GM12878 (cell line): ENCODE results near the gene IFNA4.

Source experiments
- ATF7 ChIP-seq: fragments of 450-650 bp; IDR thresholded peaks from 2 replicates; pipeline ENCODE4 v1.6.1; 2016; ENCODE audit warnings: low read depth, mild to moderate bottlenecking
- GABPA ChIP-seq: IDR thresholded peaks from 2 replicates; pipeline ENCODE4 v1.6.1; 2014; ENCODE audit warnings: antibody characterized with exemption, low read depth, mild to moderate bottlenecking, inconsistent platforms
- JUND ChIP-seq: IDR thresholded peaks from 2 replicates; pipeline ENCODE4 v1.6.1; 2012; ENCODE audit warnings: low read depth, mild to moderate bottlenecking, low read length, improper control_type of control experiment, moderate library complexity
- POLR2A ChIP-seq: IDR thresholded peaks from 2 replicates; pipeline ENCODE4 v1.6.1; 2011; ENCODE audit warnings: low read depth, mild to moderate bottlenecking, low read length
- ZBTB11 ChIP-seq: fragments of 450-650 bp; formaldehyde crosslinking; IDR thresholded peaks from 2 replicates; pipeline ENCODE4 v1.5.0; 2022; ENCODE audit warnings: mild to moderate bottlenecking, missing genetic modification characterization

GRCh38 chr9:21233258-21233657, 45.9 kb upstream of the IFNA4 start:
- TF ChIP-seq POLR2A (no peak), GABPA (no peak), ZBTB11 (no peak), ATF7 (no peak), JUND (no peak)
